AG09319 (cell line): Measurements from ENCODE around the gene PPP2R5C.

Source experiments
- DNase-seq: peaks from one replicate; pipeline ENCODE4 v3.0.0-alpha.2; 2010; ENCODE audit warnings: low read depth; ENCODE audit errors: extremely low read depth
- CTCF ChIP-seq: IDR thresholded peaks from 2 replicates; pipeline ENCODE4 v1.5.1; 2011; ENCODE audit warnings: low read depth, mild to moderate bottlenecking, inconsistent platforms, low read length, moderate library complexity

The PPP2R5C gene

GRCh38 chr14:101958418-101959180 is 197.1 kb downstream of the PPP2R5C start:
- no peak for TF ChIP-seq CTCF
- DNase-seq: no peak

- no peak for DNase-seq
Measured at GRCh38 chr14:101959277-101959676, 197.8 kb downstream of the PPP2R5C start.

GRCh38 chr14:101960225-101960624 is 198.7 kb downstream of the PPP2R5C start:
- TF ChIP-seq CTCF: peak; percentile 42
- no peak for DNase-seq

More at GRCh38 chr14:101959277-101959676, 197.8 kb downstream of the PPP2R5C start:
- TF ChIP-seq CTCF: no peak

- peak; percentile 99 for TF ChIP-seq CTCF
- peak; percentile 49 for DNase-seq
Measured at GRCh38 chr14:101961011-101961721, 199.7 kb downstream of the PPP2R5C start.

GRCh38 chr14:101961746-101962502 is 200.4 kb downstream of the PPP2R5C start:
- no peak for TF ChIP-seq CTCF
- no peak for DNase-seq

GRCh38 chr14:101962503-101962874 is 201.0 kb downstream of the PPP2R5C start:
- DNase-seq: peak; percentile 56
- TF ChIP-seq CTCF: no peak
